NCI-H1694 (cell line): ENCODE results near the gene TMEM202.
A peak's percentile ranks its signal among the peaks of the same experiment; 100 is the strongest.
"Not testable (repeated sequence)": the region's sequence is repeated elsewhere in the genome, so short reads cannot be mapped to it uniquely, and the experiment has no call there.

Experiments
- DNase-seq: peaks from one replicate; lab custom pipeline; 2025; lab: John Stamatoyannopoulos, UW

TMEM202 gene

GRCh38 chr15:72397796-72398588, at the start of gene TMEM202:
TSS of gene TMEM202 (plus strand) at chr15:72398305. CDS start at chr15:72398327, 22 bp downstream.
- DNase-seq, result no peak

GRCh38 chr15:72353266-72353665, 44.8 kb upstream of the TMEM202 start:
- no peak for DNase-seq

- no peak for DNase-seq
These were observed 43.6 kb upstream of the TMEM202 start for GRCh38 chr15:72354496-72354895.

GRCh38 chr15:72358121-72358520, 40.0 kb upstream of the TMEM202 start:
- no peak for DNase-seq

GRCh38 chr15:72358650-72359171, 39.4 kb upstream of the TMEM202 start:
- no peak for DNase-seq

- no peak for DNase-seq
These were observed 36.9 kb upstream of the TMEM202 start for GRCh38 chr15:72361176-72361575.

GRCh38 chr15:72365844-72366243, 32.3 kb upstream of the TMEM202 start:
- no peak for DNase-seq

GRCh38 chr15:72368325-72368724, 29.8 kb upstream of the TMEM202 start:
- DNase-seq, result no peak

GRCh38 chr15:72368899-72369298, 29.2 kb upstream of the TMEM202 start:
- no peak for DNase-seq

- no peak for DNase-seq
These were observed 28.1 kb upstream of the TMEM202 start for GRCh38 chr15:72369964-72370363.

- no peak for DNase-seq
These were observed 25.7 kb upstream of the TMEM202 start for GRCh38 chr15:72372361-72372760.

GRCh38 chr15:72375501-72375845, 22.6 kb upstream of the TMEM202 start:
- no peak for DNase-seq

- DNase-seq, result peak; percentile 90
These were observed 22.1 kb upstream of the TMEM202 start, which contains the start of gene HEXA for GRCh38 chr15:72375846-72376581. TSS of gene HEXA (minus strand) at chr15:72376014. CDS start at chr15:72375972, 42 bp downstream.

GRCh38 chr15:72377331-72377730, 20.8 kb upstream of the TMEM202 start:
- DNase-seq, result no peak

- DNase-seq, result not testable (repeated sequence)
These were observed 19.0 kb upstream of the TMEM202 start for GRCh38 chr15:72379106-72379505.

GRCh38 chr15:72379856-72380430, 18.2 kb upstream of the TMEM202 start:
- DNase-seq, result no peak

- DNase-seq, result no peak
These were observed 17.4 kb upstream of the TMEM202 start for GRCh38 chr15:72380743-72381142.

GRCh38 chr15:72382146-72382545, 16.0 kb upstream of the TMEM202 start:
- peak; percentile 3 for DNase-seq

GRCh38 chr15:72387741-72388140, 10.4 kb upstream of the TMEM202 start:
- DNase-seq, result no peak

- DNase-seq, result no peak
These were observed 8.9 kb upstream of the TMEM202 start for GRCh38 chr15:72389231-72389630.

GRCh38 chr15:72396331-72396730, 1.8 kb upstream of the TMEM202 start:
- DNase-seq, result not testable (repeated sequence)

- no peak for DNase-seq
These were observed 543 bp downstream of the TMEM202 start for GRCh38 chr15:72398648-72399047.

- no peak for DNase-seq
These were observed 4.6 kb downstream of the TMEM202 start for GRCh38 chr15:72402726-72403125.
